ENCODE measurements around the gene MAML2. TPM values are rescaled to one million over a fixed set of nuclear protein-coding genes. Genes with fewer than 3 reads are reported as not detected.

Gene MAML2
- total RNA-seq, 1 experiment from 2014 or later = 2.7 TPM

DNA sequence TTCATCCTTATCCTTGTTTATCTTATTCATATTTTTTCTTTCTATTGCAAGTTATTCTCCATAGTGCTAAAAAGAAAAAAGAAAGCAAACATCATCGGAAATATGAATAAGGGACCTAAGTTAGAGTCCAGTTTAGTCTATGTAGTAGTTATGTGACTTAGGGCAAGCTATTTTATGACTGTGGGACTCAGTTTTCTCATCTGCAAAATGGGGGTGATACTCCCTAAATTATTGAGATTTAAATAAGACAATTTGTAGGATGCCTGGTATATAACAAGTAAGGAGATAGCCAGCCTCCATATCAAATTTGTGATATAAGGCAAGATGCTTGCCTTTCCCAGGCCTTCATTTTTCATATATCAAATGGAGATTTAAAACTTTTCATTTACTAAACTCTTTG lies 69.5 kb downstream of the MAML2 start:
- Mint-ChIP-seq H3K36me3 (ENCODE audit: insufficient read depth in 1 of 3, low read depth in 3 of 3) (peaks cover 6 to 17% (median 7%) of the 10 kb centered on the region in 3 experiments; a peak in 6 of 7 replicates), H3K4me1 (peaks cover 18 to 20% of the 10 kb centered on the region in 2 experiments), H3K27ac (no peak overlapping the region), H3K27me3 (ENCODE audit: low read depth) (no peaks in the 10 kb centered on the region), H3K9me3 (peaks cover 3 to 7% of the 10 kb centered on the region in 2 experiments; a peak in 4 of 5 replicates), H3K4me3 (no peak overlapping the region)
- Histone ChIP-seq H3K4ac (ENCODE audit: low read depth, low read length) (no peak overlapping the region), H4K8ac (replicated peaks; ENCODE audit: insufficient read length, low read depth, low read length) (no peak overlapping the region), H2BK15ac (ENCODE audit: low read depth, low read length) (no peak overlapping the region), H3K4me2 (ENCODE audit: insufficient read depth, insufficient read length, low read length) (no peak overlapping the region), H3K27me3 (ENCODE audit: insufficient read depth, low read length) (no peaks in the 10 kb centered on the region), H3K23me2 (ENCODE audit: insufficient read length, low read depth, low read length, poor library complexity, severe bottlenecking) (no peaks in the 10 kb centered on the region), H3K56ac (ENCODE audit: insufficient read length, low read depth, low read length) (no peak overlapping the region), H3K23ac (ENCODE audit: insufficient read length, low read depth, low read length) (no peak overlapping the region), H4K91ac (ENCODE audit: insufficient read length, low read depth, low read length) (no peak overlapping the region), H3K27ac (ENCODE audit: insufficient read length, low read depth, low read length) (no peak overlapping the region), H3K4me1 (ENCODE audit: insufficient read depth, low read length) (peaks cover 3% of the 10 kb centered on the region; the same call in 1 of the 2 replicates), H3K79me2 (ENCODE audit: insufficient read depth, low read length) (no peaks in the 10 kb centered on the region), H3K79me1 (ENCODE audit: insufficient read depth, low read depth, low read length, poor library complexity, severe bottlenecking) (no peaks in the 10 kb centered on the region), H3K14ac (ENCODE audit: insufficient read depth, low read length) (no peak overlapping the region), H2AK5ac (ENCODE audit: insufficient read length, low read length) (no peak overlapping the region), H2BK5ac (ENCODE audit: insufficient read length, low read length) (no peak overlapping the region), H3T11ph (ENCODE audit: low read length) (no peak overlapping the region), H3K18ac (ENCODE audit: insufficient read length, low read depth, low read length) (no peak overlapping the region), H3K9ac (ENCODE audit: extremely low read depth, insufficient read length, low read length) (no peak overlapping the region), H4K5ac (ENCODE audit: insufficient read length, low read depth, low read length) (no peak overlapping the region), H4K20me1 (ENCODE audit: control insufficient read depth, insufficient read depth, insufficient read length) (no peaks in the 10 kb centered on the region), H3K9me3 (ENCODE audit: control insufficient read depth, low read depth, low read length) (no peaks in the 10 kb centered on the region), H2BK12ac (ENCODE audit: insufficient read length, low read depth, low read length) (no peak overlapping the region), H2BK20ac (ENCODE audit: low read depth, low read length, poor library complexity, severe bottlenecking) (no peak overlapping the region), H2BK120ac (ENCODE audit: low read depth, low read length, poor library complexity, severe bottlenecking) (no peak overlapping the region), H2AFZ (ENCODE audit: low read length) (no peak overlapping the region)
- TF ChIP-seq, protein P1, sequence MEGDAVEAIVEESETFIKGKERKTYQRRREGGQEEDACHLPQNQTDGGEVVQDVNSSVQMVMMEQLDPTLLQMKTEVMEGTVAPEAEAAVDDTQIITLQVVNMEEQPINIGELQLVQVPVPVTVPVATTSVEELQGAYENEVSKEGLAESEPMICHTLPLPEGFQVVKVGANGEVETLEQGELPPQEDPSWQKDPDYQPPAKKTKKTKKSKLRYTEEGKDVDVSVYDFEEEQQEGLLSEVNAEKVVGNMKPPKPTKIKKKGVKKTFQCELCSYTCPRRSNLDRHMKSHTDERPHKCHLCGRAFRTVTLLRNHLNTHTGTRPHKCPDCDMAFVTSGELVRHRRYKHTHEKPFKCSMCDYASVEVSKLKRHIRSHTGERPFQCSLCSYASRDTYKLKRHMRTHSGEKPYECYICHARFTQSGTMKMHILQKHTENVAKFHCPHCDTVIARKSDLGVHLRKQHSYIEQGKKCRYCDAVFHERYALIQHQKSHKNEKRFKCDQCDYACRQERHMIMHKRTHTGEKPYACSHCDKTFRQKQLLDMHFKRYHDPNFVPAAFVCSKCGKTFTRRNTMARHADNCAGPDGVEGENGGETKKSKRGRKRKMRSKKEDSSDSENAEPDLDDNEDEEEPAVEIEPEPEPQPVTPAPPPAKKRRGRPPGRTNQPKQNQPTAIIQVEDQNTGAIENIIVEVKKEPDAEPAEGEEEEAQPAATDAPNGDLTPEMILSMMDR (conservative IDR thresholded peaks at IDR 0.05) = no peak
- no peak for DNase-seq
- WGBS (ENCODE audit: extremely low coverage, insufficient read length, low lambda C conversion rate) = no CpG with 5 or more reads among the region's 1 CpG
